ENCODE data around the gene CCNB1.

GRCh38 chr5:69136293-69136692 lies 30.7 kb upstream of the CCNB1 start:
- TF ChIP-seq, protein P1, sequence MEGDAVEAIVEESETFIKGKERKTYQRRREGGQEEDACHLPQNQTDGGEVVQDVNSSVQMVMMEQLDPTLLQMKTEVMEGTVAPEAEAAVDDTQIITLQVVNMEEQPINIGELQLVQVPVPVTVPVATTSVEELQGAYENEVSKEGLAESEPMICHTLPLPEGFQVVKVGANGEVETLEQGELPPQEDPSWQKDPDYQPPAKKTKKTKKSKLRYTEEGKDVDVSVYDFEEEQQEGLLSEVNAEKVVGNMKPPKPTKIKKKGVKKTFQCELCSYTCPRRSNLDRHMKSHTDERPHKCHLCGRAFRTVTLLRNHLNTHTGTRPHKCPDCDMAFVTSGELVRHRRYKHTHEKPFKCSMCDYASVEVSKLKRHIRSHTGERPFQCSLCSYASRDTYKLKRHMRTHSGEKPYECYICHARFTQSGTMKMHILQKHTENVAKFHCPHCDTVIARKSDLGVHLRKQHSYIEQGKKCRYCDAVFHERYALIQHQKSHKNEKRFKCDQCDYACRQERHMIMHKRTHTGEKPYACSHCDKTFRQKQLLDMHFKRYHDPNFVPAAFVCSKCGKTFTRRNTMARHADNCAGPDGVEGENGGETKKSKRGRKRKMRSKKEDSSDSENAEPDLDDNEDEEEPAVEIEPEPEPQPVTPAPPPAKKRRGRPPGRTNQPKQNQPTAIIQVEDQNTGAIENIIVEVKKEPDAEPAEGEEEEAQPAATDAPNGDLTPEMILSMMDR (IDR thresholded peaks at IDR 0.05), result no peak
- no peak for TF ChIP-seq MYC (IDR thresholded peaks at IDR 0.05; ENCODE audit: borderline replicate concordance, low read length)
- TF ChIP-seq, protein P2, sequence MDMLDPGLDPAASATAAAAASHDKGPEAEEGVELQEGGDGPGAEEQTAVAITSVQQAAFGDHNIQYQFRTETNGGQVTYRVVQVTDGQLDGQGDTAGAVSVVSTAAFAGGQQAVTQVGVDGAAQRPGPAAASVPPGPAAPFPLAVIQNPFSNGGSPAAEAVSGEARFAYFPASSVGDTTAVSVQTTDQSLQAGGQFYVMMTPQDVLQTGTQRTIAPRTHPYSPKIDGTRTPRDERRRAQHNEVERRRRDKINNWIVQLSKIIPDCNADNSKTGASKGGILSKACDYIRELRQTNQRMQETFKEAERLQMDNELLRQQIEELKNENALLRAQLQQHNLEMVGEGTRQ (IDR thresholded peaks at IDR 0.05), result no peak
- TF ChIP-seq MAFK (IDR thresholded peaks at IDR 0.05; ENCODE audit: partially characterized antibody), result no peak

Measured in A549 (cell line).